Measurements from ENCODE around the gene CYP27B1. TPM values are rescaled to one million over a fixed set of nuclear protein-coding genes. Genes with fewer than 3 reads are reported as not detected.

The CYP27B1 gene
- total RNA-seq, 1 experiment from 2014 or later, result 3.9 TPM

DNA sequence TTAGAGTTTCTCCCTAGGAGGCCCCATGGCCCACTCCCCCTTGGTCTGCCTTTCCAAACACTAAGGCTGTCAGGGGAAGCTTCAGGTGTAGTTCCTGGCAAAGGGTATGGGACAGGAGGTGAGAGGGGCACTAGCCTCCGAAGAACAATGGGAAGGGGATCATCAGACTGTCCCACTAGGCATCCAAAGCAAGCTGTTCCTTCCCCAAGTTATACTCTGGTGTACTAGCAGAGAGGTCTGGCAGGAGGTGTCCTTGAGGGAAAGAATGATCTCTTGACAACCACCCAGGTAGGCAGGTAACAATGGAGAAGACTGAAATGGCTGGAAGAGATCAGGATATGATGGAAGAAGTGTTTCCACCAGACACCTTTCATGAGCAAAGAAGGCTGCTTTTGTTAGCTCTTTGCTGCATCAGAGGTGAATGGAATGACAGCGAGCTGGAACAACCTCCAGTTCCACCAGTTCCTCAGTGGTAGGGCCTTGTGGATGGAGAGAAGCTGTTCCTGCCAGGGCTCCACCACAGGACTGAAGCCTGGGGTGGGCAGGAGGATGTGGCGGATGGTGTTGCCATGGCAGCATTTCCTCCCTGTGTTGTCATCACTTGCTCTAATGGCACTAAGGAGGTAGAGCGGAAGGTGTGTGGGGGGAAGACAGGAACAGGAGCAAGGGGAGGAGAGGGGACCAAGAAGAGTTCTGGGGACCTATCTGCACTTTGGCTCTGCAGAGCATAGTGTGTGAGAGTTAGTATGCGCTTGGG is 26.0 kb downstream of the CYP27B1 start:
- peak; percentile 1 for DNase-seq (ENCODE audit: low spot score)
- in situ Hi-C loops (cut with HindIII; ENCODE audit: low sequenced_read_pairs), result no loop called here

DNA sequence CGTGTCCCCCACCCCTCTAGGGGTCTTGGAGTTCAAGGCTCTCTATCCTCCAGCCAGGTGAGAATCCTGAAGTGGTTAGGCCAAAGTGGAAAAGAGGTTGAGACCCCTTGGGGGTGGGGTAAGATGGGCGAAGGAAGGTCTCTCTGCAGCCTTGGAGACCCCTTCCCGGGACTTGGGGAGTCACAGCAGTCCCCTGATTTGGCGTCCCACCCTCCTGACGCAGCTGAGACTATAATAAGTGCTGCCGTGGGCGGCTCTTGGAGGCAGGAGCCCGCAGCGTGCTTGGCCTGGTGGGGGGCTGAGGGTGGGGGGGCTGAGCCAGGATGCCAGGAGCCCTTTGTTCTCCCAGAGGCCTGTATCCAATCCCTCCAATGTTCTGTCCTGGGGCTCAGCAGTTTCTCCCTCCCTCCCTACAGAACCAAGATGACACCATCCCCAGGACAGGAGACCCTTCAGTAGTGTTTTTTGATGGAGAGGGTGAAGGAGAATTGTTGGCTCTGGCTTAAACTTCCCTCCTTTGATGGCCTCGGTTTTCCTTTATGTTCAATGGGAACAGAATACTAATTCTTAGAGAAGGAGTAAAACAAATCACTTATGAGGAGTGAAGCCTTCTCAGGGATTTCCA is 26.9 kb downstream of the CYP27B1 start:
- DNase-seq (ENCODE audit: low spot score), result no peak
- in situ Hi-C loops (cut with HindIII; ENCODE audit: low sequenced_read_pairs), result no loop called here

DNA sequence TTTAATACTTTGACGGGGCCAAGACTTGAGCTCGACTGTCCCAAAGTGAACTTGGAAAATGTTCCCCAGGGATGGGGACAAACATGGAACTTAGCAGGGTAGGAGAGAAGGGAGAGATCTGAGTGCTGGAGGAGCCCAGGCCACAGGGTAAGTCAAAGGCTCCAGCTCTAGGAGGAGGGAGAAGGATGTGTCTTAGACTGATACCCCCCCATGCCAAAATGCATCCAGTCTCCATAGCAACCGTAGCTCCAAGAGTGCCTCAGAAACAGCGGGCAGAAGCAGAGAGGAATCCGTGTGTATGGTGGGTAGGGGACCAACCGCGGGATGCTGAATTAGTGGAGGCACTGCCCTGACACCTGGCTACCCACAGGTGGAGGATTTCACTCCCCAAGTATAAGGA is 27.5 kb downstream of the CYP27B1 start:
- in situ Hi-C loops (cut with HindIII; ENCODE audit: low sequenced_read_pairs), result no loop called here
- DNase-seq (ENCODE audit: low spot score), result peak; percentile 59

DNA sequence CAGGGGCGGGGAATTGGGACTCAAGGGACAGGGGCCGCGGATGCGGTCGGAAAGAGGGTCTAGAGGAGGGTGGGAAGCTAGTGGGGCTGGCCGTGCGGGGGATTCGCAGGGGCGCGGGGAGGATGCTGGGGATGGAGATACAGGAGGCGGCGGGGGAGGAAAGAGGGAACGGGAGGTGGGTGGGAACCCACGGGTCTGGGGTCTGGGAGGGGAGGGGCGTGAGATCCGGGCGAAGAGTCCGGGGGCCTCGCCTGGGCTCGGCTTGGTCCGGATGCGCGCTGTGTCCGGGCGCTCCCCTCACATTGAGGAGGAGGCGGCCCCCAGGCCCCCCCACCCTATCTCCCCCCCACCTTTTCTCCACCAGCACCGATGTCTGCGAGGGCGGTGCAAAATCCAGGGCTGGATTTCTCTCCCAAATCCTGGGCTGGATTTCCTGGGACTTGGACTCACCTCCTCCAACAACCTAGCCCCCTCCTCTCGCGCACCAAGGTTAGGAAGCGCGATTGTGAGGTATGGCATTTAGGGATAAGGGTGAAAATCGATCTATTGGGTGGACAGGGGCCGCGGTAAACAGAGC is 28.1 kb downstream of the CYP27B1 start, which contains the start of gene AGAP2:
TSS of gene AGAP2 (minus strand) at position 82 of the 577 bp plus-strand sequence. CDS start 496 bp downstream, outside the sequence.
- peak; percentile 92 for DNase-seq (ENCODE audit: low spot score)
- in situ Hi-C loops (cut with HindIII; ENCODE audit: low sequenced_read_pairs), result no loop called here

DNA sequence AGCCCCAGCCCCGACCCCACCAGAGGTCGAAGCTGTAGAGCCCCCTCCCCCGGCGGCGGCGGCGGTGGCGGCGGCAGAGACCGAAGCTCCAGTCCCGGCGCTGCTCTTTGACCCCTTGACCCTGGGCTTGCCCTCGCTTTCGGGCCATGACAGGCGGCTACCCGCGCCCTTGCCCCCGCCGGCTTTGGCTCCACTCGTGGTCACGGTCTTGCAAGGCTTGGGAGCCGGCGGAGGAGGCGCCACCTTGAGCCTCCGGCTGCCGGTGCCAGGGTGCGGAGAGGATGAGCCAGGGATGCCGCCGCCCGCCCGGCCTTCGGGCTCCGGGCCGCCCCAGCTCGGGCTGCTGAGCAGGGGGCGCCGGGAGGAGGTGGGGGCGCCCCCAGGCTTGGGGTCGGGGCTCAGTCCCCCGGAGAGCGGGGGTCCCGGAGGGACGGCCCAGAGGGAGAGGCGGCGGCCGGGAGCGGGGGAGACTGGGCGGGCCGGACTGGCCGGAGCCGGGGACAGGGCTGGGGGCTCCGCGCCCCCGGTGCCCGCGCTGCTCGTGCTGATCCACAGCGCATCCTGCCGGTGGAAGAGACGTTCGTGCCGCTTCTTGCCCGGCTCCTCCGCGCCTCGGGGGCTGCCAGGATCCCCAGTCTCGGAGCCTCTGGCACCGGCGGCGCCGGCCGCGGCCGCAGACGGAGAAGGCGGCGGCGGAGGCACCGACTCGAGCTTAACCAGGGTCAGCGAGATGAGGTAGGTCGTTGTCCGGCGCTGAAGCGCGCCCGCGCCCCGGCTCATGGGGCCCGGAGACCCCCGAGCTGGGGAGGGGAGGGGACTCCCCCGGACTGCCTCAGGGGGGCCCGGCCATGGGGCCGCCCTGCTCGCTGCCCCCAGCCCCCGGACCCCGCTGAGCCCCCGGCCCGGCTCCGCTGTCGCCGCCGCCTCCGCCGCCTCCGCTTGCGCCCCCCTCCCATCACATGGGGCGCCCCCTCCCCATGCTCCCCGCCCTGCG is 29.1 kb downstream of the CYP27B1 start:
- in situ Hi-C loops (cut with HindIII; ENCODE audit: low sequenced_read_pairs), result no loop called here
- DNase-seq (ENCODE audit: low spot score), result peak; percentile 39

DNA sequence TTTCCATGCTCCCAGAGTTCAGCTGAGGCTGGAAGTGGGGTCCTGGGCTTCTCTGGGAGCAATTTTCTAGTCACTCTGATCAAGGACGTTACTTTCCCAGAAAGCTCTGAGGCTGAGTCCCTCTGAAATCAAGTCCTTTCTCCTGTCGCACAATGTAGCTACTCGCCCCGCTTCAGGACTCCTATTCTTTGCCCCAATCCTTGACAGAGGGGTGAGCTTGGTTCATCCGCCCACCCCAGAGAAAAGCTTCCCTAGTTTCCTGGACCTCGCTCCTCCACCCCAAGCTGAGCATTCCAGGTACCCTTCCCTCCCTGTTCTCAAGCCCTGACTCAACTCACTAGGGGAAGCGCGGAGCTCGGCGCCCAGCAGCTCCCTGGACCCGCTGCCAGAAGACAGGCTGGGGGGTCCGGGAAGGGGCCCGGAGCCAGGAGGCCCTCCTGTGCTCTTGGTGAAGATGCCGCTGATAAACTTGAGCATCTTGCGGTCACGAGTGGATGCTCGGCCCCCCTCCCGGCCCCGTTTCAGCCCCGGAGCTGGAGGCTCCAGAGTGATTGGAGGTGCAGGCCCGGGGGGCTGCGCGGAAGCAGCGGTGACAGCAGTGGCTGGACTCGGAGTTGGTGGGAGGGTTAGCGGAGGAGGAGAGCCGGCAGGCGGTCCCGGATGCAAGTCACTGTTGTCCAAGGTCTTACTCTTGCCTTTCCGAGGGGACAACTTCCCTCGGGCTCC is 30.0 kb downstream of the CYP27B1 start:
- in situ Hi-C loops (cut with HindIII; ENCODE audit: low sequenced_read_pairs), result no loop called here
- DNase-seq (ENCODE audit: low spot score), result peak; percentile 57

DNA sequence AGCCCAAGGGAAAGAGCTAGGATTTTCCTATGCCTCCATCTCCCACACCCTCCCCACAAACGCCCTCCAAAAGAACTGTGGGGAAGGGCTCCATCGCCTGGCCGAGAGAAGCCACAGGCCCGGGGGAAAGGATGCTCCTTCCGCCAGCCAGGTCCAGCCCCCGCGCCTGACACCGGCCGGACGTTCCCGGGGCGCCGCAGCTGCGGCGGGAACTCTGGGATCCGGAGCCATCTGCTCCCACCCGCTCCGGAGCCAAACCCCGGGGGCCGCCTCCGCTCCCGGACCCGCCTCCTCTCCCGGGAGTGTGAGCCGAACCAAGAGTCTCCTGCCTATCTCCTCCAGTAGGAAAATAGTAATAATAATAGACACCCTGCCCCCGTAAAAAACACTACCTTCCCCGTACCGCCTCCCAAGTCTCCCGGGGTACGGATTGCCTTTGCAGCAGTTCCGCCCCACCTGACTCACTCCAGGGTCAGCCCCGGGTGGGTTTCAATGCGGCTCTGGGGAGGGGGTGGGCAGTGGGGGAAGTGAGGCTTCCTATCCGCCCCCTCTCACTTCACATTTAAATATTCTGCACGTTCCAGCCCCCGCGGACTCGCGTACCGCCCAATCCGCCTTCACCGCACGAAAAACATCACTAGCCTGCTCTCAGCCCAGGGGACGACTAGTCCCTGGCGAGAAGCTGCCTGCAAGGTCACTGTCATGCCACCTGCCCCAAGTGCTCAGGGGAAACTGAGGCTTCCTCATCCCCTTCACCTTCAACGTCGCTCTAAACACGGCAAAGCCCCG is 30.7 kb downstream of the CYP27B1 start:
- in situ Hi-C loops (cut with HindIII; ENCODE audit: low sequenced_read_pairs), result no loop called here
- peak; percentile 92 for DNase-seq (ENCODE audit: low spot score)

DNA sequence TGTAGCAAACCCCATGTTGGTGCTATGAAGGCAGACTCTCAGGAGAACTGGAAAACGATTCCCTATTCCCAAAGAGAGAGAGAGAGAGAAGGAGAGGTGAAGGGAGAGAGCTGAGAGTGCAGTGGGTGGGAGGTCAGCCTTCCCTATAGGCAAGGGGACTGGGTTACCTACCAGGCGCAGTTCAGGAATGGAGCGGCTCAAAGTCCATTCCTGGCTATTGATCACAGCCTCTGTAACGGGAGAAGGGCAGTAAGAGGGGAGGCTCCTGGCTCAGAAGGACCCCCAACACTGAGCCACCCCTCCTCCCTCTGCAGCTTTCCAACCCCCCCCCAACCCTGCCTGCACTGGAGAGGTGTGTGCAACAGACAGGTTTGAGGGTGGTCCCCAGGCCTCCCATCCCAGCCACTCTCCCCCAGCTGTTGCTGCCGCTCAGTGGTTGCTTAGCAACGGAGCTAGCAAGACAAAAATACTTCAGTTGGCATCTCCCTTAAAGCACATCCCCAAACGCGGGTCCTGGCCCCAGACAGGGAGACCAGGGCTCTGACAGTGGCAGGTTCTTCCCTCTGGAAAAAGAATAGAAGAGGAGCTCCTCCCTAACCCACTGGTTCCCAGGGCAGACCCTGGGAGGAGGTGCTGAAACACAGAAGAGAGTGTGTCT is 31.6 kb downstream of the CYP27B1 start:
- DNase-seq (ENCODE audit: low spot score), result no peak
- in situ Hi-C loops (cut with HindIII; ENCODE audit: low sequenced_read_pairs), result no loop called here

GRCh38 chr12:57734591-57734990 is 32.3 kb downstream of the CYP27B1 start:
- in situ Hi-C loops (cut with HindIII; ENCODE audit: low sequenced_read_pairs), result no loop called here

GRCh38 chr12:57733928-57734327 is 33.0 kb downstream of the CYP27B1 start:
- DNase-seq (ENCODE audit: low spot score), result peak; percentile 1
- in situ Hi-C loops (cut with HindIII; ENCODE audit: low sequenced_read_pairs), result no loop called here

More at GRCh38 chr12:57734591-57734990, 32.3 kb downstream of the CYP27B1 start:
- DNase-seq (ENCODE audit: low spot score), result peak; percentile 6

DNA sequence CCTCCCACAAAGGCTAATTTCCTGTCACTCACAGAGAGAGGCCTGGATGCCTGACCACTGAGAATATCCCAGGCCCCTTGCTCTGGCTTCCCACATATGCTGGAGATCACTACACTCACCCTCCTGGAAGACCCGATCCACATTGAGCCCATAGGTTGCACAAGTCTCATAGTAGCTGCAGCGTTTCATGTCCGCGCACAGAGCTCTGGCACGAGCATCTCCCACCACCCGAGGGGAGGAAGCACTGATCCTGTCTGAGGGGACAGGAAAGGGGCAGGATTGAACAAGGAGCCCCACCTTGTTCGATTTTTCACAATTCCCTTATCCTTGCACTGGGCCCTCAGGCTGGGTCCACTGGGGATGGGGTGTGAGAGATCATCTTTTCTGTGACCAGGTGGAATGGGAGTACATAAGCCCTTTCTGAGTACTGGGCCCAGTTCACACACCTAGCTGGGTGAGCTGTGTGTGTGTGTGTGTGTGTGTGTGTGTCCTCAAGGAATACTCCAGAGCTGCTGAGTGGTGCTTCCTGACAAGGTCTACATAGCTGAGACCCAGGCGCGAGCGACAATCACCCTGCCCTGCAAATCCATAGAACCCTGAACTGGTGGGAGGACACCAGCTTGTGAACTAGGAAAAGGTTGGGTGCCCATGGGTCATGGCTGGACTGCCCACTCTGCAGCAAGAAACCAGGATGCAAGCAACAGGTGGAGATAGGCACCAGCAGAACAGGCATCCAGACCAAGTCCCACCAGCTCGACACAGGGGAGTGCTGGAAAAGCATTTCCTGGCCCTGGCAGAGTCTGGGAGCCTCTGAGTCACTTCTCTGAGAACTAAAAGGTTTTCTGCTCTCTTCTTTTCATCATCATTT is 33.9 kb downstream of the CYP27B1 start:
- in situ Hi-C loops (cut with HindIII; ENCODE audit: low sequenced_read_pairs), result no loop called here

DNA sequence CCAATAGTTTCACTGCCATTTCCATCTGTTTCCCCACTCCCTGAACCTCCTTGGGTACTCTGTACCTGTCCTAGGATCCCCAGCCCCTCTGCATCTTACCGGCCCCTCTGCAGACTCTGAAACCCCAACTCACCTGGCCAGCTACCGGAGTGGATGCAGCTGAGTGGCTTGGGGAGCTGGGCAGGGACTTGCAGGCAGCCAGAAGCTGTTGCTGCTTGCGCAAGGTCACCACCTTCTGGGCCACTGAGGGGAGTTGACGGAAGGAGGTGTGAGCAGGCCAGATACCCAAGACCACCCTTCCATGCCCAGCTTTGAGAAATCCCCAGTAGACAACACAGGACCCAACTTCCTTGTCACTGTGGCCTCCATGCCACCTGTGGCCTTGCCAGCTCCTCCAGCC is 34.6 kb downstream of the CYP27B1 start:
- in situ Hi-C loops (cut with HindIII; ENCODE audit: low sequenced_read_pairs), result no loop called here

More for the DNA sequence above, 33.9 kb downstream of the CYP27B1 start:
- DNase-seq (ENCODE audit: low spot score), result peak; percentile 4

DNA sequence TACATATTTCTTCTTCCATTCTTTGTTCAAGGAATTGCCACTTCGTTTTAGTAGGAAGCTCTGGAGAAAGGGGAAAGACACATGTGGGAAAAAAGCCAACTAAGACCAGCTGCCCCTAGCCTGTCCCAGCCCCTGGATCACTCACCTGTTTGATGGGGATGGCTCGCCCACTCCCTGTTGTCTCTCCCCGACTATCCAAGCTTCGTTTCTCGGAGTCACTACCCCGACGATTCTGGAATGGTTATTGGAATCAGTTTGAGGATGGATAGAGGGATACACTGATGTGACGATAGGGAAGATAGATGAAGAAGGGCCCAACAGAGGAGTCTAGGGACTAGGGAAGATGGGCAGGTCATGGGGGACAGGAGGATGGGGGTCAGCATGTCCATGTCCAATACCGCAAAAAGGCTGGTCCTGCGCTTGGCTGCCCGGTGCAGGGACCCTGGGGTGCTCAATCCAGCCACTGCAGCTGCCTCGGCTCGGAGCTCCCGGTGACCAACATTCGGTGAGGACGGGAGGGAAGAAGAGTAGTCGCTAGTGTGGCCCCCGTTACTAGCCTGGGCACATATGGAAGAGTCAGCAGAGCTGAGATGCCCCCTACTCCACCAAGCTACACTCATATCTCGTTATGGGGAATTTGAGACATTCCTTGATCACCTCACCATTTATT is 35.3 kb downstream of the CYP27B1 start:
- DNase-seq (ENCODE audit: low spot score), result no peak
- in situ Hi-C loops (cut with HindIII; ENCODE audit: low sequenced_read_pairs), result no loop called here

More for the DNA sequence above, 34.6 kb downstream of the CYP27B1 start:
- no peak for DNase-seq (ENCODE audit: low spot score)

DNA sequence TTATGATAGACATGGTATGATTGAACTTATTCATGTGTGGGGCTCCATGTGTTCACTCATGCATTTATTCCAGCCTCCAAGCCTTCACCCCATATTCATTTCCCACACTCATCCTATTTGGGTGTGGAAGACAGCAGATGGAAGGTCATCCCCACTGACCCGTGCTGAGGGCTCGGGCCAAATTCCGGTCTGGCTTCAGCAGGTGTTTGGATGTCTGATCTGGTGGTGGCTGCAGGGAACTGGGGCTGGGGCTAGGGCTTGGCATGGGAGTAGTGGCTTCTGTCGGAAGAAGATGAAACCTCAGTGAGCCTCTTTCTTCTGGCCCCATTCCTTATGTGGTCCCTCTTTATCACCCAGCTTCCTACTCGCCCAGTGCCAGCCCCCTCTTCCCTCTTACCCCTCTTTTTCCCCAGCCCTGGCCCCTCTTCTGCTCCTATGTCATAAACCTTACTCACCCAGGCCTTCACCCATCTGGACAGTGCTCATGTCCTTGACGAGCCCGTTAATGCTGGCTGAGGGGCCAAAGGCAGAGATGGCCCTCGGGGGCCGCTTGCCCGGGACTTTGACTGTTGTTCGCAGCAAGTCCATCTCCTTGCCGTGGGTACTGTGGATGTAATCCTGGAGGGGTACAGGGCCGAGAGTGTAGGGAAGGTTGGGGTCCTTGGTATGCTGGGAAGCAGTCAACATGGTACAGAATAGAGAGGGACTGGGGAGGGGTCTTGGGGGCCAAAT is 36.4 kb downstream of the CYP27B1 start:
- DNase-seq (ENCODE audit: low spot score), result peak; percentile 59
- in situ Hi-C loops (cut with HindIII; ENCODE audit: low sequenced_read_pairs), result no loop called here

GRCh38 chr12:57729321-57729844 is 37.5 kb downstream of the CYP27B1 start:
- in situ Hi-C loops (cut with HindIII; ENCODE audit: low sequenced_read_pairs), result no loop called here
- peak; percentile 4 for DNase-seq (ENCODE audit: low spot score)

All from G401 (cell line).